Testis (tissue), 2 donors: ENCODE measurements around the gene NME7.

Source experiments
- CTCF ChIP-seq, 3 experiments: fragments of 450-650 bp in 2 of 3; fragments of 200-600 bp in 1 of 3; sonication (generic) in 1 of 3; IDR thresholded peaks; one replicate each; pipeline ENCODE4 v1.5.1; 2016 to 2019; ENCODE audit warnings: antibody characterized with exemption in 3 of 3, mild to moderate bottlenecking in 2 of 3, moderate library complexity in 1 of 3
- POLR2A ChIP-seq: fragments of 450-650 bp; IDR thresholded peaks from one replicate; pipeline ENCODE4 v1.6.1; 2017; ENCODE audit warnings: antibody characterized with exemption, mild to moderate bottlenecking, moderate library complexity

GRCh38 chr1:169184812-169185211 is 182.8 kb downstream of the NME7 start:
- TF ChIP-seq CTCF (IDR thresholded peaks at IDR 0.05) (no peak), POLR2A (no peak)
